Liver (tissue), 3 donors: ENCODE results near the gene GHITM.

Source experiments
- ATF3 ChIP-seq: IDR thresholded peaks from 2 replicates; pipeline ENCODE4 v1.6.1; 2016; ENCODE audit warnings: antibody characterized with exemption
- CTCF ChIP-seq: fragments of 150-350 bp; IDR thresholded peaks from 2 replicates; pipeline ENCODE4 v1.5.1; 2017; ENCODE audit warnings: improper control_type of control experiment, low read depth, low read length; ENCODE audit not compliant: missing input control
- FOXA2 ChIP-seq: IDR thresholded peaks from 2 replicates; pipeline ENCODE4 v1.6.1; 2016; ENCODE audit warnings: antibody characterized with exemption
- GABPA ChIP-seq, 2 donors: IDR thresholded peaks in 1 of 2; conservative IDR thresholded peaks in 1 of 2; 2 replicates each; pipeline ENCODE4 v1.6.1; 2016; ENCODE audit warnings: antibody characterized with exemption in 2 of 2, mild to moderate bottlenecking in 1 of 2, moderate library complexity in 1 of 2
- HNF4A ChIP-seq, 2 donors: conservative IDR thresholded peaks; 2 replicates each; pipeline ENCODE4 v1.6.1; 2016; ENCODE audit warnings: antibody characterized with exemption in 2 of 2, mild to moderate bottlenecking in 2 of 2
- MAX ChIP-seq: IDR thresholded peaks from 2 replicates; pipeline ENCODE4 v1.6.1; 2016; ENCODE audit warnings: antibody characterized with exemption
- NR2F2 ChIP-seq: IDR thresholded peaks from 2 replicates; pipeline ENCODE4 v1.6.1; 2016; ENCODE audit warnings: antibody characterized with exemption
- RAD21 ChIP-seq, 2 donors: IDR thresholded peaks; 2 replicates each; pipeline ENCODE4 v1.6.1; 2016; ENCODE audit warnings: antibody characterized with exemption in 2 of 2, mild to moderate bottlenecking in 2 of 2
- REST ChIP-seq: IDR thresholded peaks from 2 replicates; pipeline ENCODE4 v1.6.1; 2016; ENCODE audit warnings: antibody characterized with exemption, mild to moderate bottlenecking
- RXRA ChIP-seq, 2 donors: IDR thresholded peaks; 2 replicates each; pipeline ENCODE4 v1.6.1; 2017 to 2018; ENCODE audit warnings: antibody characterized with exemption in 2 of 2, mild to moderate bottlenecking in 1 of 2
- SP1 ChIP-seq: IDR thresholded peaks from 2 replicates; pipeline ENCODE4 v1.6.1; 2018; ENCODE audit warnings: antibody characterized with exemption, mild to moderate bottlenecking
- TAF1 ChIP-seq: conservative IDR thresholded peaks from 2 replicates; pipeline ENCODE4 v1.6.1; 2016; ENCODE audit warnings: antibody characterized with exemption, mild to moderate bottlenecking
- YY1 ChIP-seq: IDR thresholded peaks from 2 replicates; pipeline ENCODE4 v1.6.1; 2016; ENCODE audit warnings: antibody characterized with exemption, mild to moderate bottlenecking
- ZBTB33 ChIP-seq: IDR thresholded peaks from 2 replicates; pipeline ENCODE4 v1.6.1; 2016; ENCODE audit warnings: antibody characterized with exemption
- donor health status: healthy.
- donor health status: healthy.

- TF ChIP-seq GABPA (IDR thresholded peaks at IDR 0.05 in 1 of 2, conservative IDR thresholded peaks at IDR 0.05 in 1 of 2) (no peak), ATF3 (no peak), ZBTB33 (no peak), REST (no peak), CTCF (no peak), YY1 (no peak), MAX (no peak), RXRA (IDR thresholded peaks at IDR 0.05) (no peak), HNF4A (conservative IDR thresholded peaks at IDR 0.05) (no peak), SP1 (no peak), RAD21 (IDR thresholded peaks at IDR 0.05) (no peak), FOXA2 (no peak), TAF1 (no peak), NR2F2 (no peak)
Measured at GRCh38 chr10:84118395-84119006, 20.8 kb upstream of the GHITM start.
